HCT116 (cell line): ENCODE measurements around the gene RNF13. TPM values are rescaled to one million over a fixed set of nuclear protein-coding genes. Genes with fewer than 3 reads are reported as not detected.
A peak's percentile ranks its signal among the peaks of the same experiment; 100 is the strongest.

Source experiments
- ATAC-seq: fragments of 200-7000 bp; cut with Tn5 transposase; 2 replicates; pipeline ENCODE4 v1.9.1; 2020; ENCODE audit warnings: mild to moderate bottlenecking, moderate library complexity
- BruUV-seq: library from RNA; stranded (reverse); fragments of 400-500 nt; replicated peaks from 2 replicates; lab custom pipeline; 2021; lab: Mats Ljungman, UMichigan
- CTCF ChIA-PET: fragments of 300-600 bp; sonication (Branson Sonifier 250); formaldehyde crosslinking; loops from one replicate; lab custom pipeline; 2021; ENCODE audit warnings: antibody characterized with exemption; lab: Charles Lee
- POLR2A ChIA-PET: fragments of 300-600, 350-600 bp; sonication (Branson Sonifier 250); formaldehyde crosslinking; loops from one replicate; lab custom pipeline; 2021; ENCODE audit warnings: antibody characterized with exemption; lab: Charles Lee
- RAD21 ChIA-PET, 2 experiments: fragments of 300-600 bp; sonication (Branson Sonifier 250); formaldehyde crosslinking; loops; one replicate each; lab custom pipeline; 2023; ENCODE audit warnings: low total read pairs in 2 of 2; ENCODE audit not compliant: uncharacterized antibody in 2 of 2, unreplicated experiment in 2 of 2, low non-redundant PET in 1 of 2; lab: Charles Lee
- DNase-seq: peaks from one replicate; pipeline ENCODE4 v3.0.0-alpha.2; 2010; ENCODE audit warnings: low read depth, low spot score
- H2AFZ ChIP-seq: fragments of 200-600 bp; shearing (Covaris generic), sonication (generic); 2 replicates; pipeline ENCODE4 v1.6.1; 2017; ENCODE audit warnings: low read depth, mixed run types, mixed read lengths, antibody characterized with exemption, low read length; ENCODE audit not compliant: poor library complexity, severe bottlenecking
- H3K27ac ChIP-seq: 2 replicates; pipeline ENCODE4 v1.5.1; 2012; ENCODE audit warnings: low read depth, low read length
- H3K27me3 ChIP-seq: fragments of 200-600 bp; sonication (generic); 2 replicates; pipeline ENCODE4 v1.6.1; 2016; ENCODE audit warnings: mixed run types, low read length, mixed read lengths; ENCODE audit not compliant: insufficient read depth
- H3K36me3 ChIP-seq, 2 experiments: fragments of 200-500 bp in 1 of 2; fragments of 200-600 bp in 1 of 2; sonication (Bioruptor generic) in 1 of 2; sonication (generic) in 1 of 2; 2 replicates each; pipeline versions ENCODE4 v1.5.1 to v1.6.1; 2014 to 2016; ENCODE audit warnings: low read length in 2 of 2, inconsistent platforms in 1 of 2, mixed read lengths in 1 of 2, mixed run types in 1 of 2; ENCODE audit not compliant: insufficient read depth in 2 of 2, control insufficient read depth in 1 of 2
- H3K4me1 ChIP-seq, 2 experiments: fragments of 200-600 bp in 1 of 2; sonication (generic) in 1 of 2; 2 replicates each; pipeline versions ENCODE4 v1.5.1 to v1.6.1; 2012 to 2017; ENCODE audit warnings: low read length in 2 of 2, inconsistent platforms in 1 of 2, mild to moderate bottlenecking in 1 of 2, mixed read lengths in 1 of 2, mixed run types in 1 of 2, moderate library complexity in 1 of 2; ENCODE audit not compliant: insufficient read depth in 2 of 2, control insufficient read depth in 1 of 2
- H3K4me2 ChIP-seq: fragments of 200-600 bp; sonication (generic); 2 replicates; pipeline ENCODE4 v1.6.1; 2017; ENCODE audit warnings: mixed run types, low read length, mixed read lengths
- H3K4me3 ChIP-seq, 2 experiments: fragments of 200-600 bp in 1 of 2; sonication (generic) in 1 of 2; replicated peaks in 1 of 2; 2 replicates each; pipeline ENCODE4 v1.5.1; 2011 to 2016; ENCODE audit warnings: low read length in 2 of 2, control low read depth in 1 of 2, low read depth in 1 of 2, mild to moderate bottlenecking in 1 of 2, mixed read lengths in 1 of 2, mixed run types in 1 of 2
- H3K79me2 ChIP-seq: fragments of 200-600 bp; sonication (generic); 2 replicates; pipeline ENCODE4 v1.6.1; 2017; ENCODE audit warnings: mild to moderate bottlenecking, mixed run types, low read length, moderate library complexity, mixed read lengths; ENCODE audit not compliant: insufficient read depth
- H3K9ac ChIP-seq: fragments of 200-600 bp; sonication (generic); 2 replicates; pipeline ENCODE4 v1.6.1; 2016; ENCODE audit warnings: low read length, mixed read lengths
- H3K9me2 ChIP-seq: fragments of 200-600 bp; sonication (generic), shearing (Covaris generic); 2 replicates; pipeline ENCODE4 v1.6.1; 2017; ENCODE audit warnings: mixed run types, mild to moderate bottlenecking, moderate library complexity; ENCODE audit not compliant: insufficient read depth
- H3K9me3 ChIP-seq, 2 experiments: fragments of 200-500 bp in 1 of 2; fragments of 200-600 bp in 1 of 2; sonication (Bioruptor generic) in 1 of 2; sonication (generic) in 1 of 2; 2 replicates each; pipeline ENCODE4 v1.6.1; 2014 to 2017; ENCODE audit warnings: low read length in 2 of 2, mixed read lengths in 2 of 2, inconsistent platforms in 1 of 2, low read depth in 1 of 2, mild to moderate bottlenecking in 1 of 2, mixed run types in 1 of 2, moderate library complexity in 1 of 2; ENCODE audit not compliant: control insufficient read depth in 1 of 2, insufficient read depth in 1 of 2
- H4K20me1 ChIP-seq: fragments of 200-600 bp; sonication (generic), shearing (Covaris generic); 2 replicates; pipeline ENCODE4 v1.6.1; 2017; ENCODE audit warnings: mixed run types, mild to moderate bottlenecking, moderate library complexity; ENCODE audit not compliant: insufficient read depth
- ATF3 ChIP-seq: IDR thresholded peaks from 2 replicates; pipeline ENCODE4 v1.6.1; 2012
- CBX3 ChIP-seq: IDR thresholded peaks from 2 replicates; pipeline ENCODE4 v1.6.1; 2012; ENCODE audit warnings: low read depth
- CEBPB ChIP-seq: IDR thresholded peaks from 2 replicates; pipeline ENCODE4 v1.6.1; 2012; ENCODE audit warnings: low read depth
- CTCF ChIP-seq, 3 experiments: fragments of 200-600 bp in 1 of 3; sonication (generic) in 1 of 3; IDR thresholded peaks in 2 of 3; conservative IDR thresholded peaks in 1 of 3; 2 replicates each; pipeline ENCODE4 v1.5.1; 2012 to 2017; ENCODE audit warnings: low read depth in 2 of 3, low read length in 2 of 3, antibody characterized with exemption in 1 of 3, borderline replicate concordance in 1 of 3, control low read depth in 1 of 3, mild to moderate bottlenecking in 1 of 3, mixed read lengths in 1 of 3, mixed run types in 1 of 3, moderate library complexity in 1 of 3; ENCODE audit not compliant: insufficient read depth in 1 of 3
- EGR1 ChIP-seq: IDR thresholded peaks from 2 replicates; pipeline ENCODE4 v1.6.1; 2012; ENCODE audit warnings: low read depth
- ELF1 ChIP-seq: IDR thresholded peaks from 2 replicates; pipeline ENCODE4 v1.6.1; 2012; ENCODE audit warnings: low read depth, borderline replicate concordance
- EZH2 ChIP-seq: fragments of 200-600 bp; sonication (generic); IDR thresholded peaks from 2 replicates; pipeline ENCODE4 v1.6.1; 2017; ENCODE audit warnings: antibody characterized with exemption, mixed run types
- MAX ChIP-seq: IDR thresholded peaks from 2 replicates; pipeline ENCODE4 v1.6.1; 2012
- REST ChIP-seq: IDR thresholded peaks from 2 replicates; pipeline ENCODE4 v1.6.1; 2012; ENCODE audit warnings: low read depth
- SP1 ChIP-seq: IDR thresholded peaks from 2 replicates; pipeline ENCODE4 v1.6.1; 2012; ENCODE audit warnings: low read depth
- ZBTB33 ChIP-seq: IDR thresholded peaks from 2 replicates; pipeline ENCODE4 v1.6.1; 2011; ENCODE audit warnings: mild to moderate bottlenecking, low read length, moderate library complexity; ENCODE audit not compliant: insufficient replicate concordance; ENCODE audit errors: extremely low read depth
- intact Hi-C: fragments of 100-400 bp; cut with micrococcal nuclease; formaldehyde crosslinking; loops from 2 replicates; pipeline ENCODE4 v1.10.0; 2022
- total RNA-seq: library from RNA; stranded (reverse); gene quantifications from one replicate; pipeline ENCODE4 v1.2.1, GENCODE V29; 2021; ENCODE audit not compliant: unreplicated experiment

RNF13 gene
- total RNA-seq, 1 experiment from 2014 or later = 39.9 TPM

- Histone ChIP-seq H3K9me3 (peaks cover 20 to 21% of the 10 kb centered on the region in 2 experiments; a peak in 3 of 4 replicates), H3K36me3 (0 out of 4 replicates have a peak, but pooled peaks cover 0 to 3% of the 10 kb centered on the region in 2 experiments), H3K9ac (no peak overlapping the region), H3K4me3 (no peak overlapping the region), H3K27me3 (no peaks in the 10 kb centered on the region), H3K9me2 (no peaks in the 10 kb centered on the region), H2AFZ (no peak overlapping the region), H3K79me2 (peaks cover 81% of the 10 kb centered on the region), H3K4me2 (no peak overlapping the region), H4K20me1 (no peaks in the 10 kb centered on the region), H3K27ac (no peak overlapping the region), H3K4me1 (no peaks in the 10 kb centered on the region)
- TF ChIP-seq CBX3 = peak; percentile 65; the same call in 1 of the 2 replicates
- TF ChIP-seq ATF3 = no peak
- TF ChIP-seq EZH2 = no peak
- ATAC-seq (no peak), DNase-seq (no peak)
- RAD21 ChIA-PET = no interaction called here
- POLR2A ChIA-PET = no interaction called here
- intact Hi-C loops = no loop called here
- CTCF ChIA-PET = no interaction called here
- BruUV-seq = no TSS peak
These were observed 17.9 kb downstream of the RNF13 start for GRCh38 chr3:149830902-149831301.

GRCh38 chr3:149831321-149831720 is 18.3 kb downstream of the RNF13 start:
- ChIA-PET RAD21 (no interaction called here), CTCF (no interaction called here), POLR2A (no interaction called here)
- peaks cover 80% of the 10 kb centered on the region for H3K79me2 ChIP-seq
- no peaks in the 10 kb centered on the region for H4K20me1 ChIP-seq
- BruUV-seq = no TSS peak
- H2AFZ ChIP-seq = no peak overlapping the region
- H3K4me2 ChIP-seq = no peak overlapping the region
- H3K36me3 ChIP-seq = 0 out of 4 replicates have a peak, but pooled peaks cover 0 to 3% of the 10 kb centered on the region in 2 experiments
- H3K4me1 ChIP-seq = no peaks in the 10 kb centered on the region
- intact Hi-C loops = no loop called here
- H3K9ac ChIP-seq = no peak overlapping the region
- H3K4me3 ChIP-seq = no peak overlapping the region
- no peak overlapping the region for H3K27ac ChIP-seq
- no peak for DNase-seq
- ATAC-seq = no peak
- H3K9me3 ChIP-seq = peaks cover 20 to 21% of the 10 kb centered on the region in 2 experiments; a peak in 3 of 4 replicates
- H3K27me3 ChIP-seq = no peaks in the 10 kb centered on the region
- no peaks in the 10 kb centered on the region for H3K9me2 ChIP-seq
- TF ChIP-seq REST = no peak
- TF ChIP-seq CEBPB = no peak
- TF ChIP-seq CBX3 = no peak
- TF ChIP-seq CTCF (IDR thresholded peaks at IDR 0.05 in 2 of 3, conservative IDR thresholded peaks at IDR 0.05 in 1 of 3; ENCODE audit: borderline replicate concordance in 1 of 3, insufficient read depth in 1 of 3, low read depth in 2 of 3, low read length in 2 of 3) = no peak
- TF ChIP-seq EGR1 = no peak
- no peak for TF ChIP-seq SP1
- TF ChIP-seq ATF3 = no peak
- no peak for TF ChIP-seq MAX
- no peak for TF ChIP-seq ZBTB33
- no peak for TF ChIP-seq ELF1
